Trophoblast cell (in vitro differentiated cells and primary cell): ENCODE measurements around the gene NHSL1.

ENCODE experiments used
- DNase-seq, 2 donors: peaks; one replicate each; pipeline ENCODE4 v3.0.0-alpha.2; 2016
- H2AFZ ChIP-seq: 2 replicates; pipeline ENCODE4 v1.6.1; 2013; ENCODE audit warnings: low read length, moderate library complexity, mild to moderate bottlenecking; ENCODE audit not compliant: insufficient read depth, poor library complexity
- H2AK5ac ChIP-seq: 2 replicates; pipeline ENCODE4 v1.6.1; 2013; ENCODE audit warnings: mild to moderate bottlenecking, low read length
- H2BK120ac ChIP-seq: 2 replicates; pipeline ENCODE4 v1.6.1; 2013; ENCODE audit warnings: low read length, mild to moderate bottlenecking, moderate library complexity; ENCODE audit not compliant: insufficient read depth, poor library complexity
- H2BK12ac ChIP-seq: 2 replicates; pipeline ENCODE4 v1.6.1; 2013; ENCODE audit warnings: mild to moderate bottlenecking, low read length, moderate library complexity
- H2BK5ac ChIP-seq: 2 replicates; pipeline ENCODE4 v1.6.1; 2013; ENCODE audit warnings: low read length, low read depth, moderate library complexity, mild to moderate bottlenecking; ENCODE audit not compliant: poor library complexity
- H3K14ac ChIP-seq: 2 replicates; pipeline ENCODE4 v1.6.1; 2013; ENCODE audit warnings: mild to moderate bottlenecking, low read length
- H3K18ac ChIP-seq: 2 replicates; pipeline ENCODE4 v1.6.1; 2013; ENCODE audit warnings: mild to moderate bottlenecking, low read length
- H3K23ac ChIP-seq: 2 replicates; pipeline ENCODE4 v1.6.1; 2013; ENCODE audit warnings: low read length
- H3K27ac ChIP-seq: 2 replicates; pipeline ENCODE4 v1.5.1; 2013; ENCODE audit warnings: low read depth, mild to moderate bottlenecking, inconsistent platforms, low read length, moderate library complexity
- H3K27me3 ChIP-seq: 2 replicates; pipeline ENCODE4 v1.6.1; 2013; ENCODE audit warnings: inconsistent platforms, mild to moderate bottlenecking, low read length, moderate library complexity; ENCODE audit not compliant: insufficient read depth
- H3K36me3 ChIP-seq, 2 experiments: 1 replicate in 1 of 2; 2 replicates in 1 of 2; pipeline ENCODE4 v1.6.1; 2013; ENCODE audit warnings: low read length in 2 of 2, mild to moderate bottlenecking in 2 of 2, moderate library complexity in 1 of 2; ENCODE audit not compliant: insufficient read depth in 2 of 2, control insufficient read depth in 1 of 2
- H3K4ac ChIP-seq: 2 replicates; pipeline ENCODE4 v1.6.1; 2013; ENCODE audit warnings: low read depth, mild to moderate bottlenecking, low read length, moderate library complexity
- H3K4me1 ChIP-seq, 2 experiments: 1 replicate in 1 of 2; 2 replicates in 1 of 2; pipeline ENCODE4 v1.6.1; 2013; ENCODE audit warnings: low read length in 2 of 2, mild to moderate bottlenecking in 2 of 2, moderate library complexity in 1 of 2; ENCODE audit not compliant: insufficient read depth in 2 of 2, control insufficient read depth in 1 of 2
- H3K4me2 ChIP-seq: 2 replicates; pipeline ENCODE4 v1.6.1; 2013; ENCODE audit warnings: inconsistent platforms, mild to moderate bottlenecking, low read length, moderate library complexity
- H3K4me3 ChIP-seq: 2 replicates; pipeline ENCODE4 v1.5.1; 2013; ENCODE audit warnings: mild to moderate bottlenecking, low read depth, low read length, inconsistent platforms
- H3K79me1 ChIP-seq: one replicate; pipeline ENCODE4 v1.6.1; 2013; ENCODE audit warnings: low read length
- H3K79me2 ChIP-seq: 2 replicates; pipeline ENCODE4 v1.6.1; 2013; ENCODE audit warnings: low read length, mild to moderate bottlenecking; ENCODE audit not compliant: control insufficient read depth, insufficient read depth, poor library complexity
- H3K9ac ChIP-seq: 2 replicates; pipeline ENCODE4 v1.6.1; 2013; ENCODE audit warnings: mild to moderate bottlenecking, low read length
- H3K9me3 ChIP-seq: 2 replicates; pipeline ENCODE4 v1.6.1; 2013; ENCODE audit warnings: low read depth, mild to moderate bottlenecking, control low read depth, inconsistent platforms, low read length; ENCODE audit not compliant: insufficient read depth
- H4K12ac ChIP-seq: 2 replicates; pipeline ENCODE4 v1.6.1; 2013; ENCODE audit warnings: low read depth, mild to moderate bottlenecking, low read length, moderate library complexity
- H4K8ac ChIP-seq: 2 replicates; pipeline ENCODE4 v1.6.1; 2013; ENCODE audit warnings: low read depth, mild to moderate bottlenecking, low read length, moderate library complexity
- H4K91ac ChIP-seq: one replicate; pipeline ENCODE4 v1.6.1; 2013; ENCODE audit warnings: low read depth, mild to moderate bottlenecking, low read length, moderate library complexity
- WGBS: extraction: QIAGEN DNeasy Blood & Tissue Kit; methylation state at CpG from one replicate; pipeline ENCODE4 v1.1.7; 2013; ENCODE audit warnings: missing lambda C conversion rate; ENCODE audit not compliant: insufficient read length, insufficient coverage; ENCODE audit errors: extremely low coverage; 5-methylcytosine and 5-hydroxymethylcytosine counted together

NHSL1 gene

GRCh38 chr6:138497286-138497685 is 2.0 kb downstream of the NHSL1 start:
- H3K4me2 ChIP-seq: no peak overlapping the region
- no peak overlapping the region for H3K27ac ChIP-seq
- peaks cover 2% of the 10 kb centered on the region for H3K79me1 ChIP-seq
- H3K4me3 ChIP-seq: no peak overlapping the region
- no peak overlapping the region for H2AFZ ChIP-seq
- no peak overlapping the region for H2BK12ac ChIP-seq
- no peak overlapping the region for H3K9ac ChIP-seq
- H3K36me3 ChIP-seq: no peaks in the 10 kb centered on the region
- H4K8ac ChIP-seq: no peak overlapping the region
- no peak overlapping the region for H3K14ac ChIP-seq
- WGBS: no CpG with 5 or more reads among the region's 2 CpGs
- no peak overlapping the region for H4K12ac ChIP-seq
- H3K4me1 ChIP-seq: peaks cover 0 to 5% of the 10 kb centered on the region in 2 experiments
- no peak overlapping the region for H2AK5ac ChIP-seq
- no peak overlapping the region for H4K91ac ChIP-seq
- no peak overlapping the region for H2BK120ac ChIP-seq
- no peak overlapping the region for H3K23ac ChIP-seq
- no peak overlapping the region for H3K18ac ChIP-seq
- peak overlapping the region; percentile 52 for H3K4ac ChIP-seq
- H3K27me3 ChIP-seq: no peaks in the 10 kb centered on the region
- H3K9me3 ChIP-seq: no peaks in the 10 kb centered on the region
- DNase-seq: no peak
- H3K79me2 ChIP-seq: no peaks in the 10 kb centered on the region
- no peak overlapping the region for H2BK5ac ChIP-seq

GRCh38 chr6:138494312-138494711 is 5.0 kb downstream of the NHSL1 start:
- Histone ChIP-seq H3K27ac (peak overlapping the region; percentile 58), H3K79me2 (no peaks in the 10 kb centered on the region), H3K4ac (no peak overlapping the region), H3K4me3 (no peak overlapping the region), H3K4me2 (no peak overlapping the region), H2BK5ac (no peak overlapping the region), H4K91ac (no peak overlapping the region), H3K14ac (no peak overlapping the region), H3K79me1 (peaks cover 2% of the 10 kb centered on the region), H2BK120ac (no peak overlapping the region), H3K18ac (no peak overlapping the region), H2AFZ (no peak overlapping the region), H3K27me3 (no peaks in the 10 kb centered on the region), H4K8ac (no peak overlapping the region), H3K4me1 (peaks cover 0 to 2% of the 10 kb centered on the region in 2 experiments), H3K36me3 (peaks cover 2% of the 10 kb centered on the region in 2 experiments), H3K23ac (no peak overlapping the region), H3K9me3 (no peaks in the 10 kb centered on the region), H4K12ac (no peak overlapping the region), H3K9ac (no peak overlapping the region), H2AK5ac (no peak overlapping the region), H2BK12ac (no peak overlapping the region)
- no peak for DNase-seq

GRCh38 chr6:138493413-138493812 is 5.9 kb downstream of the NHSL1 start:
- WGBS: no CpG with 5 or more reads among the region's 5 CpGs

DNA sequence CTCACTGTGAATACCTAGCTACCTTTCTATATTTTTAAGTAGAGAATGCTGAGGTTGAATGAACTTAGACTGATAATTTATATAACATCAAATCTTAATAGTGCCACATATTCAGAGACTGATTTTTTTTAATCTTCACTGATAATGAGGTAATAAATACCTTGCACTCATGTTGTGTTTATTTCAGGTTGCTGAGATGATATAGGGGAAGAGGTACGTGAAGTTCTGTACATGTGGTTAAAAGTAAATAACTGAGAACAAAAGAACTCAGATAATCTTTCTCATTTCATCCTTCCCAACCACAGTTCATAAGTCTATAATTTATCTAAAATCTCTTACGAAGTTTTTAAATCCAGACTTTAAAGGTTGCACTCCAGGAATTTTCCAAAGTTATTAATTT is 6.4 kb downstream of the NHSL1 start:
- H2BK120ac ChIP-seq: no peak overlapping the region
- H2AFZ ChIP-seq: no peak overlapping the region
- H4K8ac ChIP-seq: no peak overlapping the region
- no peak overlapping the region for H3K23ac ChIP-seq
- peaks cover 0 to 2% of the 10 kb centered on the region in 2 experiments for H3K4me1 ChIP-seq
- no CpG with 5 or more reads among the region's 2 CpGs for WGBS
- H2AK5ac ChIP-seq: no peak overlapping the region
- no peaks in the 10 kb centered on the region for H3K79me2 ChIP-seq
- H3K27me3 ChIP-seq: no peaks in the 10 kb centered on the region
- H3K27ac ChIP-seq: no peak overlapping the region
- H3K9ac ChIP-seq: no peak overlapping the region
- peaks cover 2 to 5% of the 10 kb centered on the region in 2 experiments for H3K36me3 ChIP-seq
- H3K4ac ChIP-seq: no peak overlapping the region
- H3K4me3 ChIP-seq: no peak overlapping the region
- no peak for DNase-seq
- H2BK5ac ChIP-seq: no peak overlapping the region
- H2BK12ac ChIP-seq: no peak overlapping the region
- H3K4me2 ChIP-seq: no peak overlapping the region
- no peak overlapping the region for H4K91ac ChIP-seq
- H3K79me1 ChIP-seq: peaks cover 2% of the 10 kb centered on the region
- no peak overlapping the region for H3K14ac ChIP-seq
- H3K9me3 ChIP-seq: no peaks in the 10 kb centered on the region
- H4K12ac ChIP-seq: no peak overlapping the region
- H3K18ac ChIP-seq: no peak overlapping the region

More at GRCh38 chr6:138493413-138493812, 5.9 kb downstream of the NHSL1 start:
- Histone ChIP-seq H3K14ac (no peak overlapping the region), H3K9ac (no peak overlapping the region), H2BK120ac (no peak overlapping the region), H3K9me3 (no peaks in the 10 kb centered on the region), H3K18ac (no peak overlapping the region), H3K23ac (no peak overlapping the region), H3K79me1 (peaks cover 2% of the 10 kb centered on the region), H4K8ac (no peak overlapping the region), H4K12ac (no peak overlapping the region), H3K4me3 (no peak overlapping the region), H3K36me3 (peaks cover 2 to 5% of the 10 kb centered on the region in 2 experiments), H3K27ac (peak overlapping the region; percentile 58), H3K27me3 (no peaks in the 10 kb centered on the region), H3K4me2 (peak overlapping the region; percentile 4), H3K4ac (no peak overlapping the region), H2BK12ac (no peak overlapping the region), H2AK5ac (no peak overlapping the region), H4K91ac (no peak overlapping the region), H2AFZ (no peak overlapping the region), H2BK5ac (no peak overlapping the region), H3K4me1 (peaks cover 0 to 2% of the 10 kb centered on the region in 2 experiments), H3K79me2 (no peaks in the 10 kb centered on the region)
- peak; percentile 20 to 29 for DNase-seq
